ENCODE data around the gene DNAJB6.
A peak's percentile ranks its signal among the peaks of the same experiment; 100 is the strongest.

The DNAJB6 gene

DNA sequence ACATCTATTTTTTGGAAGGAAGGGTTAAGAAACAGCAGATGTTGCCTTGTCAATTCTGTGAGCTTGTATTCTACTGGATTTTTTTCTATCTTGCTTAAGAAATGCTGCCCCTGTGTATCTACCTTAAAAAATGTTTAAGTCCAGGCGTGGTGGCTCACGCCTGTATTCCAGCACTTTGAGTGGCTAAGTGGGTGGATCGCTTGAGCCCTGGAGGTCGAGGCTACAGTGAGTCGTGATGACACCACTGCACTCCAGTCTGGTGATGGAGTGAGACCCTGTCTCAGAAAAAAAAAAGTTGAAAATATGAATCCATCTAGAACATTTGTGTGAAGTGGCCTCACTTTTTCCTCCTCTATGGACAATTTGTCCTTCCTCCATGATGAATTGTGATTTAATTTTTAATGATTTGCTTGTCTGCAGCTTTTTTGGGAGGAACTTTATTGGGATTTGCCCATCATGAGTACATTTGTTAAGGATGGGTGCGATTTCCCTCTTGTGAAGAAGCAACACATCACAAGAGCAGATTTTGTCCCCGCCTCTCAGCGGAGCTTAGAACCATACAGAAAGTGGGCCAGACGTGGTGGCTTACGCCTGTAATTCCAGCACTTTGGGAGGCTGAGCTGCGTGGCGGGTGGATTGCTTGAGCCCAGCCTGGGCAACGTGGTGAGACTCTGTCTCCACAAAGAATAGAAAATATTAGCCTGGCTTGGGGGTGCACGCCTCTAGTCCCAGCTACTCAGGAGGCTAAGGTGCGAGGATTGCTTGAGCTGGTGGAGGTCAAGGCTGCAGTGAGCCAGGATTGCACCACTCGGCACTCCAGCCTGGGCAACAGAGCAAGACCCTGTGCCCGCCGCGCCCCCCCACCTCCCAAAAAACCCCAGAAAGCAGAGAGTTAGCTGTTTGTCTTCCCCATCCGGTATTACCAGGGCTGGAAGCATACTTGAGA, 57.7 kb downstream of the DNAJB6 start:
- DNase-seq (ENCODE audit: low read depth): no peak
- TF ChIP-seq, protein P1, sequence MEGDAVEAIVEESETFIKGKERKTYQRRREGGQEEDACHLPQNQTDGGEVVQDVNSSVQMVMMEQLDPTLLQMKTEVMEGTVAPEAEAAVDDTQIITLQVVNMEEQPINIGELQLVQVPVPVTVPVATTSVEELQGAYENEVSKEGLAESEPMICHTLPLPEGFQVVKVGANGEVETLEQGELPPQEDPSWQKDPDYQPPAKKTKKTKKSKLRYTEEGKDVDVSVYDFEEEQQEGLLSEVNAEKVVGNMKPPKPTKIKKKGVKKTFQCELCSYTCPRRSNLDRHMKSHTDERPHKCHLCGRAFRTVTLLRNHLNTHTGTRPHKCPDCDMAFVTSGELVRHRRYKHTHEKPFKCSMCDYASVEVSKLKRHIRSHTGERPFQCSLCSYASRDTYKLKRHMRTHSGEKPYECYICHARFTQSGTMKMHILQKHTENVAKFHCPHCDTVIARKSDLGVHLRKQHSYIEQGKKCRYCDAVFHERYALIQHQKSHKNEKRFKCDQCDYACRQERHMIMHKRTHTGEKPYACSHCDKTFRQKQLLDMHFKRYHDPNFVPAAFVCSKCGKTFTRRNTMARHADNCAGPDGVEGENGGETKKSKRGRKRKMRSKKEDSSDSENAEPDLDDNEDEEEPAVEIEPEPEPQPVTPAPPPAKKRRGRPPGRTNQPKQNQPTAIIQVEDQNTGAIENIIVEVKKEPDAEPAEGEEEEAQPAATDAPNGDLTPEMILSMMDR (IDR thresholded peaks at IDR 0.05; ENCODE audit: low read depth, low read length, missing control alignments): no peak
- H3K4me3 ChIP-seq (ENCODE audit: low read depth, low read length): no peak overlapping the region

DNA sequence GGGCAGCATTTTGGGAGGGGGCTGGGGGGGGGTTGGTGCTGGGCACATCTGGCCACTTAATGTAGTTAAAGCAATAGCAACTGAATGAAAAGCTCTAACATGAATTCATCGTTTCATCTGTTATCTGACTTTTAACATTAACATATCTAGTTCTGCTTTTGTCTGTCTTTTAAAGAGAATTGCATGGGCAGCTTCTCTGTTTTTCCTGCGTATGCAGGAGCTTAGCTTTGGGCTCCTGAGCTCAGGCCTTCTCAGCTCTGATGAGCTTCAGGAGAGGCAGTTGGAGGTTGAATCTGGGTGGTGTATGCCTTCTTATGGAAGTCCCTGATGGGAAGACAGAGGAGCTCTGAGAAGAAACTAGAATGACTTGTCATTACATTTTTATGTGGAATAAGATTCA, 58.4 kb downstream of the DNAJB6 start:
- H3K4me3 ChIP-seq (ENCODE audit: low read depth, low read length): no peak overlapping the region
- DNase-seq (ENCODE audit: low read depth): no peak
- TF ChIP-seq, protein P1 (IDR thresholded peaks at IDR 0.05; ENCODE audit: low read depth, low read length, missing control alignments): no peak

DNA sequence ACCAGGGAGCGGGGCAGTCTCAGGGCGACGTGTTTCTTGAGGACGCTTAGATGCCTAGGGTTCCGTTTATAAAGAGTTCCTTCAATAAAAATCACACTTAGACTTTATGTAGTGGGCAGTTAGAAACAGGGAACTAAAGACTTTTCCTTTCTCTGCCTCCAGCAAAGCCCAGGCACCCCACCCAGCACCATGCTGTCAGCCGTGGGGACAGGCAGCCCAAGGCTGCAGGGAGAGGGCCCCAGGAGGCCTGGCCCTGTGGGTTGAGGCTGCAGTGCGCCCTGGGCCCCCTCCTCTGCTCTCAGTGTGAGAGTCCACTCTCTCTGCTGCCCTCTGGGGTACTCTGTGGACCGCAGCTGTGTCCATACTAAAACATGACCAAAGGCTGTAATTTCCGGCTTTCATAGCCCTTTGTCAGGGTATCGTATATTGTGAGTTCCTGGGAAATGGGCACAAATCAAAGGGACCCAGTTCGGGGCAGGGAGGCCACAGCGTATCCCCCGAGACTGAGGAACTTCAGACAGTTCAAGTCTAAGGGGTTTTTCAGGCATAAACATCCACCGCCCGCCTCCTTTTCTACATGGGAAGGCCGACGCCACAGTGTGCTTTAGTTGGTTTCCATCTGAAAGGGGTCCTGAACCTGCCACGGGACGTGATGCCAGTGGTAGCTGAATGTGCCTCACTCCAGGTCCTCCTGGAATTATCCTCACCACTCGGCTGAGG, 59.7 kb downstream of the DNAJB6 start:
- TF ChIP-seq, protein P1 (IDR thresholded peaks at IDR 0.05; ENCODE audit: low read depth, low read length, missing control alignments): no peak
- no peak overlapping the region for H3K4me3 ChIP-seq (ENCODE audit: low read depth, low read length)
- DNase-seq (ENCODE audit: low read depth): no peak

DNA sequence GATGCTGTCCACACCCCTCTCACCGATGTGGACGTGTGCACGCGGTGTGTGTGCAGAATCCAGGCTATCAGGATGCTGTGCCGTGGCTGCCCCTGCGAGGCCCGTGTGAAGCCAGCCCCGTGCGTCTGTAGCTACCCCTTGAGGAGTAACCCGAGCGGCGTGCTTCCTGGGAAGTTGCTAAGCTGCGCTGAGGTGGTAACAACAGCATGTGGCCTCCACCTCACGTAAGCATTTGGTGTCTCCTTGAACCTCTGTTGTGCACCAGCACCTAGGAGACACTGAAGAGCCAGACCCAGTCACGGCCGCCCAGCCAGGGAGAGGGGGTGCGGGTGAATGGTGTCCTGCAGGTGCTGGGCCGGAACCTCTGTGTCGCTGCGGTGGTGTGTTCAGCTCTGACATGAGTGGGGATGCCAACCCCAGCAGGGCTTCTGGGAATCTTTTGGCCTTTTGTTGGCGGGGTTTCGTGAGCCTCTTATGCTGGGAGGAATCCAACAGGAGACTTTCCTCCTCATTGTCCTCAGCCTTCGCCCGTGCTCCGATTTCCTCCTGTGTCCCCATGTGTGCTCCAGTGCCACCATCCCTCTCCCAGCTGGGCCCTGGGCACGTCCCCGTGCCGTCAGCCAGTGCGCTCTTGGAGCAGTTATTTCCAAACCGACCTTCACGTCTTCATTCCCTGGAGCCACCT, 60.4 kb downstream of the DNAJB6 start:
- H3K4me3 ChIP-seq (ENCODE audit: low read depth, low read length): no peak overlapping the region

DNA sequence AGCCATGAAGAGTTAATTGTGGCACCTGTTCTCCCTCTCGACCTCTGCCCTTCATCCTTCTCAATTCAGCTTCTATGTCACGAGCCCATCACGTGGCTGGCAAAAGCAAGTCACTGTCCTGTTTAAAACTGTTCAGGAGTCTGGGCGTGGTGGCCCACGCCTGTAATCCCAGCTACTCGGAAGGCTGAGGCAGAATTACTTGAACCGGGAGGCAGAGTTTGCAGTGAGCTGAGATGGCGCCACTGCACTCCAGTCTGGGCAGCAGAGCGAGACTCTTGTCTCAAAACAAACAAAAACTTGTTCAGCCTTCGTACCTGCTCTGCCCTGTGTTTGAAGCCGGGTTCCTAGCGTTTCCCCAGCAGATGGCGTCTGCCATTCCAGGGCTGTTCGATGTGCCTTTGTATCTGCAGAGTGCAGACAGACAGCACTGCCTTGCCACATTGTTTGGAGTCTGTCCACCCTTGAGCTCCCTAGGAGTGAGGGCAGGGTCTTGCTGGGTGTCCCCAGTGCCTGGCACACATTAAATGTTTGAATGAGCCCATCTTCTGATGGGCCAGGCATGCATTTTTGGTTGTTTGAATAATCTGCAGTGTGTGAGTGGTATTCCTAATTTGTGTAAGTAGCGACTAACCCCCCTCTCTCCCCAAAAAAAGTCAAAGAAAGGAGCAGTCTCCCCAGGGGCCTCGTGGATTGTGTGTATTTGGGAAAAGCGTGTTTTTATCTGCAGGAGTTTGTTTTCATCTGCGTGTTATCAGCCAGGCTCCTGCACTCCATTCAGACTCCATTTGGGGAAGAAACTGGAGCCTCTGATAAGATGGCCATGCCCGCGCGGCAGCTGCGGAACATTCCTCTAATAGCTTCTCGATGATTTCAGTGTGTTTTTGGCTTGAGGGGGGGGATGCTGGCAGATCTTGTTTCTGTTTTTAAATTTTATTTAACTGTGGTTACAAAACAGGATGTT, 61.2 kb downstream of the DNAJB6 start:
- no peak for DNase-seq (ENCODE audit: low read depth)
- H3K4me3 ChIP-seq (ENCODE audit: low read depth, low read length): no peak overlapping the region
- TF ChIP-seq, protein P1 (IDR thresholded peaks at IDR 0.05; ENCODE audit: low read depth, low read length, missing control alignments): peak; percentile 38

More for the DNA sequence above, 60.4 kb downstream of the DNAJB6 start:
- TF ChIP-seq, protein P1 (IDR thresholded peaks at IDR 0.05; ENCODE audit: low read depth, low read length, missing control alignments): no peak
- no peak for DNase-seq (ENCODE audit: low read depth)
